H1 (cell line): Measurements from ENCODE around the gene TRAK1. TPM values are rescaled to one million over a fixed set of nuclear protein-coding genes. Genes with fewer than 3 reads are reported as not detected.

ENCODE experiments used
- CTCF ChIA-PET: fragments of 300-600 bp; sonication (Branson Sonifier 250); formaldehyde crosslinking; loops from one replicate; lab custom pipeline; 2021; ENCODE audit not compliant: partially characterized antibody; lab: Charles Lee
- POLR2A ChIA-PET: fragments of 300-600 bp; sonication (Branson Sonifier 250); formaldehyde crosslinking; loops from one replicate; lab custom pipeline; 2021; ENCODE audit warnings: inconsistent platforms; ENCODE audit not compliant: partially characterized antibody; lab: Charles Lee
- DNase-seq, 2 experiments: peaks; one replicate each; pipeline versions ENCODE4 v3.0.0 to v3.0.0-alpha.2; 2010 to 2022; ENCODE audit warnings: low spot score in 2 of 2, low read depth in 1 of 2, mixed read lengths in 1 of 2
- FAIRE-seq: peaks from 2 replicates; lab custom pipeline; 2011; peaks lifted over from hg19 to GRCh38; lab: Jason Lieb, UNC
- H2AFZ ChIP-seq: 2 replicates; pipeline ENCODE4 v1.8.1; 2012; ENCODE audit warnings: low read length, inconsistent platforms
- H2AK5ac ChIP-seq: 2 replicates; pipeline ENCODE4 v1.6.1; 2013; ENCODE audit warnings: low read depth, low read length
- H2BK120ac ChIP-seq: replicated peaks from 2 replicates; pipeline ENCODE3; 2013; ENCODE audit warnings: low read depth, low read length, inconsistent platforms
- H2BK12ac ChIP-seq: 2 replicates; pipeline ENCODE4 v1.6.1; 2013; ENCODE audit warnings: low read depth, low read length
- H2BK15ac ChIP-seq: 2 replicates; pipeline ENCODE4 v1.6.1; 2013; ENCODE audit warnings: low read length
- H2BK20ac ChIP-seq: 2 replicates; pipeline ENCODE4 v1.6.1; 2013; ENCODE audit warnings: low read length
- H2BK5ac ChIP-seq: 2 replicates; pipeline ENCODE4 v1.6.1; 2013; ENCODE audit warnings: low read depth, low read length
- H3K14ac ChIP-seq: 2 replicates; pipeline ENCODE4 v1.6.1; 2013; ENCODE audit warnings: inconsistent platforms; ENCODE audit not compliant: insufficient read length
- H3K18ac ChIP-seq: 2 replicates; pipeline ENCODE4 v1.6.1; 2013; ENCODE audit warnings: low read length; ENCODE audit errors: extremely low read depth
- H3K23ac ChIP-seq: 2 replicates; pipeline ENCODE4 v1.6.1; 2013; ENCODE audit warnings: inconsistent platforms; ENCODE audit not compliant: insufficient read length
- H3K23me2 ChIP-seq: 2 replicates; pipeline ENCODE4 v1.6.1; 2013; ENCODE audit warnings: low read depth, low read length
- H3K27ac ChIP-seq: 2 replicates; pipeline ENCODE4 v1.6.1; 2011; ENCODE audit warnings: low read depth, low read length, inconsistent platforms
- H3K27me3 ChIP-seq, 4 experiments: replicated peaks in 1 of 4; 1 replicate in 1 of 4; 2 replicates in 3 of 4; pipeline versions ENCODE4 v1.6.1 to v1.8.1; 2011 to 2013; ENCODE audit warnings: low read length in 3 of 4, mild to moderate bottlenecking in 3 of 4, inconsistent platforms in 2 of 4, mixed read lengths in 2 of 4, moderate library complexity in 1 of 4; ENCODE audit not compliant: control insufficient read depth in 3 of 4, insufficient read depth in 3 of 4; ENCODE audit errors: extremely low read depth in 1 of 4
- H3K36me3 ChIP-seq, 4 experiments: 2 replicates each; pipeline versions ENCODE4 v1.6.1 to v1.8.1; 2011 to 2013; ENCODE audit warnings: mild to moderate bottlenecking in 4 of 4, low read length in 3 of 4, moderate library complexity in 2 of 4, control low read depth in 1 of 4, inconsistent platforms in 1 of 4; ENCODE audit not compliant: insufficient read depth in 4 of 4, control insufficient read depth in 2 of 4
- H3K4ac ChIP-seq: replicated peaks from 2 replicates; pipeline ENCODE3; 2013; ENCODE audit warnings: low read length, low read depth, mixed read lengths, inconsistent platforms; ENCODE audit not compliant: insufficient read length
- H3K4me1 ChIP-seq, 4 experiments: replicated peaks in 1 of 4; 1 replicate in 1 of 4; 2 replicates in 3 of 4; pipeline versions ENCODE4 v1.6.1 to v1.8.1; 2011 to 2013; ENCODE audit warnings: low read length in 3 of 4, inconsistent platforms in 2 of 4, mixed read lengths in 1 of 4; ENCODE audit not compliant: insufficient read depth in 4 of 4, control insufficient read depth in 3 of 4
- H3K4me2 ChIP-seq, 2 experiments: 2 replicates each; pipeline versions ENCODE4 v1.6.1 to v1.8.1; 2011 to 2013; ENCODE audit warnings: low read depth in 2 of 2, low read length in 2 of 2, control low read depth in 1 of 2, inconsistent platforms in 1 of 2, mild to moderate bottlenecking in 1 of 2; ENCODE audit not compliant: insufficient read depth in 1 of 2
- H3K4me3 ChIP-seq, 4 experiments: fragments of 200-600, 300-600 bp in 1 of 4; sonication (generic), shearing (Covaris generic), sonication (Bioruptor Twin) in 1 of 4; 2 replicates each; pipeline versions ENCODE4 v1.5.1 to v1.8.1; 2011 to 2016; ENCODE audit warnings: low read length in 4 of 4, low read depth in 3 of 4, control low read depth in 2 of 4, inconsistent platforms in 2 of 4, mild to moderate bottlenecking in 2 of 4, mixed read lengths in 1 of 4, moderate library complexity in 1 of 4; ENCODE audit not compliant: insufficient read depth in 2 of 4; ENCODE audit errors: extremely low read depth in 1 of 4
- H3K56ac ChIP-seq: replicated peaks from 2 replicates; pipeline ENCODE3; 2013; ENCODE audit warnings: low read depth, mild to moderate bottlenecking, mixed read lengths, low read length, inconsistent platforms; ENCODE audit not compliant: insufficient read length
- H3K79me1 ChIP-seq: 2 replicates; pipeline ENCODE4 v1.6.1; 2013; ENCODE audit warnings: low read depth, low read length, control low read depth
- H3K79me2 ChIP-seq, 2 experiments: 2 replicates each; pipeline versions ENCODE4 v1.6.1 to v1.8.1; 2012 to 2013; ENCODE audit warnings: low read length in 2 of 2, mild to moderate bottlenecking in 2 of 2, inconsistent platforms in 1 of 2; ENCODE audit not compliant: insufficient read depth in 2 of 2, control insufficient read depth in 1 of 2
- H3K9ac ChIP-seq, 4 experiments: replicated peaks in 1 of 4; 1 replicate in 1 of 4; 2 replicates in 3 of 4; pipeline versions ENCODE4 v1.6.1 to v1.8.1; 2011 to 2013; ENCODE audit warnings: low read depth in 3 of 4, low read length in 3 of 4, control low read depth in 2 of 4, mild to moderate bottlenecking in 2 of 4, moderate library complexity in 2 of 4, inconsistent platforms in 1 of 4; ENCODE audit errors: extremely low read depth in 1 of 4
- H3K9me3 ChIP-seq, 2 experiments: 2 replicates each; pipeline versions ENCODE4 v1.6.1 to v1.8.1; 2012 to 2013; ENCODE audit warnings: mild to moderate bottlenecking in 2 of 2, moderate library complexity in 2 of 2, control low read depth in 1 of 2, inconsistent platforms in 1 of 2, low read depth in 1 of 2, low read length in 1 of 2, mixed read lengths in 1 of 2; ENCODE audit not compliant: insufficient read depth in 2 of 2
- H4K20me1 ChIP-seq, 2 experiments: replicated peaks in 1 of 2; 2 replicates each; pipeline versions ENCODE3 to v1.8.1; 2011 to 2013; ENCODE audit warnings: inconsistent platforms in 2 of 2, low read length in 2 of 2, mild to moderate bottlenecking in 1 of 2; ENCODE audit not compliant: insufficient read depth in 2 of 2, control insufficient read depth in 1 of 2
- H4K5ac ChIP-seq: 2 replicates; pipeline ENCODE4 v1.6.1; 2013; ENCODE audit warnings: low read length, low read depth, mixed read lengths, inconsistent platforms; ENCODE audit not compliant: insufficient read length
- H4K8ac ChIP-seq: 2 replicates; pipeline ENCODE4 v1.8.0; 2013; ENCODE audit warnings: mild to moderate bottlenecking, moderate library complexity, low read length, inconsistent platforms; ENCODE audit not compliant: insufficient read depth; ENCODE audit errors: extremely low read depth
- H4K91ac ChIP-seq: replicated peaks from 2 replicates; pipeline ENCODE3; 2013; ENCODE audit warnings: low read length, mixed read lengths, inconsistent platforms; ENCODE audit not compliant: insufficient read length
- BRCA1 ChIP-seq: IDR thresholded peaks from 2 replicates; pipeline ENCODE4 v1.6.1; 2012; ENCODE audit warnings: low read depth, low read length, improper control_type of control experiment
- GTF2F1 ChIP-seq: IDR thresholded peaks from 2 replicates; pipeline ENCODE4 v1.6.1; 2012; ENCODE audit warnings: low read depth, low read length, improper control_type of control experiment, borderline replicate concordance
- polyA plus RNA-seq, 7 experiments: library from polyadenylated mRNA; depleted of rRNA in 3 of 7; stranded (reverse) in 5 of 7; unstranded in 2 of 7; fragments of >200 nt in 5 of 7; fragments of 200-250 nt in 2 of 7; gene quantifications; 1 replicate in 5 of 7; 2 replicates in 1 of 7; 4 replicates in 1 of 7; pipeline versions ENCODE4 v1.2.1 to v1.2.3, GENCODE V29; 2011 to 2013; ENCODE audit warnings: missing spikeins in 2 of 7, mixed read lengths in 2 of 7
- total RNA-seq: library from RNA; stranded (reverse); fragmentation: NEBNext Ultra II Directional; extraction: Animal tissue kit (Norgen Biotek cat#: 25700); gene quantifications from 2 replicates; pipeline ENCODE4 v1.2.1, GENCODE V29; 2021

The TRAK1 gene
- total and polyA plus RNA-seq, 2 of the 8 experiments (the other 6 are each of a cell fraction or from before 2014, with no cell fraction given), result 21.3 to 32.7 TPM

GRCh38 chr3:42144209-42144608 lies 53.1 kb downstream of the TRAK1 start:
- no peaks in the 10 kb centered on the region for H3K36me3 ChIP-seq
- H3K18ac ChIP-seq, result no peak overlapping the region
- no peak overlapping the region for H2BK12ac ChIP-seq
- no peak overlapping the region for H3K4me3 ChIP-seq
- no peak overlapping the region for H2AK5ac ChIP-seq
- no peak overlapping the region for H4K91ac ChIP-seq
- no peak overlapping the region for H2BK15ac ChIP-seq
- no peaks in the 10 kb centered on the region; the same call in 1 of the 2 replicates for H3K79me1 ChIP-seq
- H3K56ac ChIP-seq, result no peak overlapping the region
- no peak overlapping the region for H2BK5ac ChIP-seq
- POLR2A ChIA-PET, result no interaction called here
- FAIRE-seq (no peak), DNase-seq (no peak)
- H3K23me2 ChIP-seq, result no peaks in the 10 kb centered on the region
- H3K27me3 ChIP-seq, result no peaks in the 10 kb centered on the region
- H3K23ac ChIP-seq, result no peak overlapping the region
- no peak overlapping the region for H3K9ac ChIP-seq
- H3K4me1 ChIP-seq, result no peaks in the 10 kb centered on the region
- H4K8ac ChIP-seq, result no peak overlapping the region
- no peak overlapping the region for H3K4ac ChIP-seq
- no peak overlapping the region for H2BK120ac ChIP-seq
- CTCF ChIA-PET, result interaction anchor here (1.1 to 3.2 kb wide), 3 partner anchors 18 to 47 kb away, joined by 3 to 12 read pairs (median 6); no protein-coding TSS in a partner anchor
- H4K20me1 ChIP-seq, result no peaks in the 10 kb centered on the region
- H2BK20ac ChIP-seq, result no peak overlapping the region
- no peak overlapping the region for H3K4me2 ChIP-seq
- H3K79me2 ChIP-seq, result no peaks in the 10 kb centered on the region
- no peak overlapping the region for H3K14ac ChIP-seq
- no peaks in the 10 kb centered on the region for H3K9me3 ChIP-seq
- no peak overlapping the region for H2AFZ ChIP-seq
- no peak overlapping the region for H3K27ac ChIP-seq
- no peak overlapping the region for H4K5ac ChIP-seq
- TF ChIP-seq BRCA1 (no peak), GTF2F1 (no peak)
